B cell (primary cell): ENCODE results near the gene PPP2R2C. TPM values are rescaled to one million over a fixed set of nuclear protein-coding genes. Genes with fewer than 3 reads are reported as not detected.

Experiments used
- ATAC-seq: fragments of 200-7000 bp; cut with Tn5 transposase; one replicate; pipeline ENCODE4 v1.10.0; 2021; ENCODE audit warnings: low read depth, mild to moderate bottlenecking, moderate number of reproducible peaks, moderate library complexity
- CTCF ChIA-PET: fragments of 350-600 bp; sonication (Branson Sonifier 250); formaldehyde crosslinking; loops from one replicate; lab custom pipeline; 2021; ENCODE audit warnings: antibody characterized with exemption, inconsistent platforms; lab: Charles Lee
- POLR2A ChIA-PET: fragments of 350-600 bp; sonication (Branson Sonifier 250); formaldehyde crosslinking; loops from one replicate; lab custom pipeline; 2021; ENCODE audit warnings: antibody characterized with exemption; lab: Charles Lee
- DNase-seq: peaks from one replicate; pipeline ENCODE4 v3.0.0; 2013
- H2AFZ ChIP-seq: 2 replicates; pipeline ENCODE4 v1.6.1; 2012; ENCODE audit warnings: mild to moderate bottlenecking, low read depth, low read length; ENCODE audit not compliant: insufficient read depth, poor library complexity, severe bottlenecking
- H3K27ac ChIP-seq, 2 donors: 1 replicate in 1 of 2; 2 replicates in 1 of 2; pipeline ENCODE4 v1.5.1; 2012 to 2013; ENCODE audit warnings: low read length in 2 of 2, mild to moderate bottlenecking in 2 of 2, moderate library complexity in 1 of 2
- H3K27me3 ChIP-seq, 4 experiments: fragments of 200-600 bp in 1 of 4; sonication (generic) in 1 of 4; replicated peaks in 1 of 4; 1 replicate in 2 of 4; 2 replicates in 2 of 4; pipeline versions ENCODE4 v1.6.1 to v1.7.0; 2013 to 2016; ENCODE audit warnings: low read length in 3 of 4, mild to moderate bottlenecking in 2 of 4, mixed read lengths in 1 of 4, moderate library complexity in 1 of 4; ENCODE audit not compliant: insufficient read depth in 4 of 4, control insufficient read depth in 3 of 4; ENCODE audit errors: control extremely low read depth in 1 of 4
- H3K36me3 ChIP-seq, 2 experiments: replicated peaks in 1 of 2; 1 replicate in 1 of 2; 2 replicates in 1 of 2; pipeline versions ENCODE4 v1.6.1 to v1.7.1; 2013; ENCODE audit warnings: low read length in 1 of 2; ENCODE audit not compliant: insufficient read depth in 2 of 2, control insufficient read depth in 1 of 2; ENCODE audit errors: control extremely low read depth in 1 of 2, extremely low read depth in 1 of 2
- H3K4me1 ChIP-seq, 2 donors: fragments of 200-600 bp in 1 of 2; sonication (generic) in 1 of 2; 1 replicate in 1 of 2; 2 replicates in 1 of 2; pipeline versions ENCODE4 v1.5.1 to v1.6.1; 2013 to 2017; ENCODE audit warnings: low read length in 2 of 2; ENCODE audit not compliant: control insufficient read depth in 2 of 2, insufficient read depth in 2 of 2
- H3K4me2 ChIP-seq: replicated peaks from 2 replicates; pipeline ENCODE3; 2012; ENCODE audit warnings: mild to moderate bottlenecking, low read depth, low read length; ENCODE audit not compliant: poor library complexity, severe bottlenecking
- H3K4me3 ChIP-seq, 5 experiments: fragments of 200-600 bp in 1 of 5; sonication (generic) in 1 of 5; 1 replicate in 3 of 5; 2 replicates in 2 of 5; pipeline versions ENCODE4 v1.5.1 to v1.7.0; 2011 to 2016; ENCODE audit warnings: low read length in 4 of 5, mild to moderate bottlenecking in 4 of 5, low read depth in 2 of 5, control low read depth in 1 of 5, moderate library complexity in 1 of 5; ENCODE audit not compliant: insufficient read depth in 1 of 5; ENCODE audit errors: control extremely low read depth in 1 of 5, extremely low read depth in 1 of 5
- H3K79me2 ChIP-seq: fragments of 200-600 bp; sonication (generic); one replicate; pipeline ENCODE4 v1.6.0; 2016; ENCODE audit warnings: low read length; ENCODE audit not compliant: control insufficient read depth, insufficient read depth
- H3K9ac ChIP-seq: fragments of 200-600 bp; sonication (generic); 2 replicates; pipeline ENCODE4 v1.6.1; 2017; ENCODE audit warnings: mild to moderate bottlenecking, low read length, moderate library complexity
- H3K9me3 ChIP-seq, 3 donors: one replicate each; pipeline versions ENCODE4 v1.6.1 to v1.7.1; 2013; ENCODE audit warnings: low read length in 2 of 3; ENCODE audit not compliant: control insufficient read depth in 2 of 3, insufficient read depth in 1 of 3; ENCODE audit errors: control extremely low read depth in 1 of 3
- H4K20me1 ChIP-seq: 2 replicates; pipeline ENCODE4 v1.6.0; 2012; ENCODE audit warnings: mild to moderate bottlenecking, low read length; ENCODE audit not compliant: insufficient read depth, control insufficient read depth, poor library complexity, severe bottlenecking
- H3K27ac Mint-ChIP-seq: one replicate; pipeline ENCODE4 v1.8.0; 2021; ENCODE audit warnings: mixed read lengths
- H3K27me3 Mint-ChIP-seq: one replicate; pipeline ENCODE4 v1.8.0; 2021; ENCODE audit warnings: mixed read lengths
- H3K4me1 Mint-ChIP-seq: one replicate; pipeline ENCODE4 v1.8.0; 2021; ENCODE audit warnings: mixed read lengths
- H3K4me3 Mint-ChIP-seq: one replicate; pipeline ENCODE4 v1.8.0; 2021; ENCODE audit warnings: mixed read lengths
- H3K9me3 Mint-ChIP-seq: one replicate; pipeline ENCODE4 v1.8.0; 2022; ENCODE audit warnings: mixed read lengths; ENCODE audit not compliant: insufficient read depth
- CTCF ChIP-seq: fragments of 200-600 bp; IDR thresholded peaks from one replicate; pipeline ENCODE4 v1.8.0; 2022; ENCODE audit warnings: antibody characterized with exemption, mild to moderate bottlenecking
- EZH2 ChIP-seq: IDR thresholded peaks from 2 replicates; pipeline ENCODE4 v1.6.1; 2012; ENCODE audit warnings: borderline replicate concordance, low read depth, mild to moderate bottlenecking, moderate library complexity, low read length; ENCODE audit not compliant: insufficient read depth, poor library complexity, severe bottlenecking
- WGBS: methylation state at CpG from one replicate; pipeline ENCODE4 v1.1.5; 2013; ENCODE audit warnings: missing lambda C conversion rate; ENCODE audit not compliant: insufficient coverage; 5-methylcytosine and 5-hydroxymethylcytosine counted together
- intact Hi-C: fragments of 100-400 bp; cut with micrococcal nuclease; formaldehyde crosslinking; loops from one replicate; pipeline ENCODE4 v1.10.0; 2022
- polyA plus RNA-seq: library from polyadenylated mRNA; depleted of rRNA; stranded (reverse); fragments of >200 nt; gene quantifications from 2 replicates; pipeline ENCODE4 v1.2.3, GENCODE V29; 2012
- total RNA-seq, 2 donors: library from RNA; stranded (reverse); fragments of 120-200 nt in 1 of 2; gene quantifications; 1 replicate in 1 of 2; 2 replicates in 1 of 2; pipeline versions ENCODE4 v1.2.3 to v1.2.4, GENCODE V29; 2013 to 2022

Gene PPP2R2C
- total and polyA plus RNA-seq, 2 donors (not counting 1 experiment from before 2014, with no cell fraction given): not detected

GRCh38 chr4:6308899-6309643, 163.3 kb downstream of the PPP2R2C start:
- no peak overlapping the region for H3K27ac Mint-ChIP-seq
- intact Hi-C loops: no loop called here
- no peak overlapping the region for H3K4me3 ChIP-seq
- no peaks in the 10 kb centered on the region for H3K79me2 ChIP-seq
- CTCF ChIA-PET: interaction anchor here (0.6 to 2.2 kb wide), 2 partner anchors 18 to 358 kb away, joined by 3 to 7 read pairs; no protein-coding TSS in a partner anchor
- H3K4me2 ChIP-seq: peak overlapping the region; percentile 46
- no peak for TF ChIP-seq EZH2
- TF ChIP-seq CTCF: no peak
- no peak overlapping the region for H3K9ac ChIP-seq
- H4K20me1 ChIP-seq: no peaks in the 10 kb centered on the region
- POLR2A ChIA-PET: no interaction called here
- no peaks in the 10 kb centered on the region for H3K36me3 ChIP-seq
- peaks cover 9% of the 10 kb centered on the region for H3K4me1 Mint-ChIP-seq
- peaks cover 0 to 22% (median 6%) of the 10 kb centered on the region in 4 experiments for H3K27me3 ChIP-seq
- DNase-seq: no peak
- peaks cover 0 to 5% (median 0%) of the 10 kb centered on the region in 3 donors for H3K9me3 ChIP-seq
- WGBS: 12% methylated on average over 65 of the region's 65 CpGs
- H3K4me3 Mint-ChIP-seq: peak overlapping the region; percentile 13
- H3K9me3 Mint-ChIP-seq: no peaks in the 10 kb centered on the region
- peaks cover 0 to 5% of the 10 kb centered on the region in 2 donors for H3K4me1 ChIP-seq
- H2AFZ ChIP-seq: no peak overlapping the region
- H3K27me3 Mint-ChIP-seq: peaks cover 59% of the 10 kb centered on the region
- H3K27ac ChIP-seq: no peak overlapping the region
- no peak for ATAC-seq

GRCh38 chr4:6307891-6308290, 164.5 kb downstream of the PPP2R2C start:
- Histone ChIP-seq H4K20me1 (no peaks in the 10 kb centered on the region), H2AFZ (no peak overlapping the region), H3K4me3 (no peak overlapping the region), H3K27ac (no peak overlapping the region), H3K9me3 (peaks cover 0 to 5% (median 0%) of the 10 kb centered on the region in 3 donors), H3K36me3 (no peaks in the 10 kb centered on the region), H3K9ac (no peak overlapping the region), H3K4me2 (no peak overlapping the region), H3K4me1 (peaks cover 0 to 5% of the 10 kb centered on the region in 2 donors), H3K79me2 (no peaks in the 10 kb centered on the region), H3K27me3 (peaks cover 0 to 22% (median 6%) of the 10 kb centered on the region in 4 experiments)
- POLR2A ChIA-PET: no interaction called here
- TF ChIP-seq CTCF (no peak), EZH2 (no peak)
- H3K9me3 Mint-ChIP-seq: no peaks in the 10 kb centered on the region
- no peak overlapping the region for H3K4me3 Mint-ChIP-seq
- CTCF ChIA-PET: interaction anchor here (2.2 kb wide), 1 partner anchor 20 kb away, joined by 7 read pairs; no protein-coding TSS in a partner anchor
- intact Hi-C loops: no loop called here
- 91% methylated on average over 8 of the region's 8 CpGs for WGBS
- peaks cover 55% of the 10 kb centered on the region for H3K27me3 Mint-ChIP-seq
- DNase-seq (no peak), ATAC-seq (no peak)
- no peak overlapping the region for H3K27ac Mint-ChIP-seq
- H3K4me1 Mint-ChIP-seq: peaks cover 9% of the 10 kb centered on the region
